ENCODE data around the gene OS9. TPM values are rescaled to one million over a fixed set of nuclear protein-coding genes. Genes with fewer than 3 reads are reported as not detected.

Gene OS9
- total RNA-seq, 2 experiments from 2014 or later: 82.6 to 112 TPM

GRCh38 chr12:57744777-57745484 is 51.0 kb downstream of the OS9 start, which contains the start of gene TSPAN31:
TSS of gene TSPAN31 (plus strand) at chr12:57745039. CDS start at chr12:57745155, 116 bp downstream.
- H3K4me2 ChIP-seq (ENCODE audit: low read length): peak within 1 kb of the TSS; percentile 45
- no peak for TF ChIP-seq CTCF (conservative IDR thresholded peaks at IDR 0.05; ENCODE audit: low read length)
- no peak for TF ChIP-seq EZH2phosphoT487 (IDR thresholded peaks at IDR 0.05; ENCODE audit: borderline replicate concordance, low read depth, low read length)
- BruUV-seq (replicated peaks): no TSS peak
- POLR2A ChIA-PET: interaction anchor here (0.6 to 1.4 kb wide), 5 partner anchors 9 to 154 kb away, joined by 3 to 4 read pairs (median 3); partner anchors contain the start of gene PIP4K2C
- H3K27ac ChIP-seq (ENCODE audit: low read depth, low read length, poor library complexity, severe bottlenecking): no peak within 1 kb of the TSS
- H3K79me2 ChIP-seq (ENCODE audit: insufficient read depth, low read depth, low read length): peaks cover 20% of the 10 kb centered on the region
- H3K36me3 ChIP-seq (ENCODE audit: insufficient read depth, low read length): peaks cover 49% of the 10 kb centered on the region
- no peaks in the 10 kb centered on the region for H3K9me3 ChIP-seq (ENCODE audit: low read length)
- H3K4me1 ChIP-seq (ENCODE audit: insufficient read depth, low read length, poor library complexity, severe bottlenecking): peaks cover 40% of the 10 kb centered on the region
- no peaks in the 10 kb centered on the region for H4K20me1 ChIP-seq (ENCODE audit: insufficient read depth, low read length)
- peak within 1 kb of the TSS; percentile 48; the same call in 1 of the 2 replicates for H2AFZ ChIP-seq (ENCODE audit: low read length)
- peak within 1 kb of the TSS; percentile 44 for H3K4me3 ChIP-seq (ENCODE audit: low read depth, low read length, poor library complexity, severe bottlenecking)
- intact Hi-C loops (cut with micrococcal nuclease; ENCODE audit: unreplicated experiment): loop anchor here (5.0 kb wide), 1 partner anchor 268 kb away; the partner anchor contains the start of gene ARHGAP9
- H3K9me2 ChIP-seq (ENCODE audit: insufficient read depth, low read length): no peaks in the 10 kb centered on the region
- CTCF ChIA-PET (ENCODE audit: unreplicated experiment): interaction anchor here (0.5 kb wide), 1 partner anchor 26 kb away, joined by 3 read pairs; no protein-coding TSS in a partner anchor
- DNase-seq (ENCODE audit: low spot score): peak; percentile 79

- H3K79me2 ChIP-seq (ENCODE audit: insufficient read depth, low read depth, low read length): peaks cover 21% of the 10 kb centered on the region
- TF ChIP-seq EZH2phosphoT487 (IDR thresholded peaks at IDR 0.05; ENCODE audit: borderline replicate concordance, low read depth, low read length): no peak
- TF ChIP-seq CTCF (conservative IDR thresholded peaks at IDR 0.05; ENCODE audit: low read length): no peak
- peak overlapping the region; percentile 36; the same call in 1 of the 2 replicates for H3K4me2 ChIP-seq (ENCODE audit: low read length)
- H3K9me2 ChIP-seq (ENCODE audit: insufficient read depth, low read length): no peaks in the 10 kb centered on the region
- H3K4me1 ChIP-seq (ENCODE audit: insufficient read depth, low read length, poor library complexity, severe bottlenecking): peaks cover 37% of the 10 kb centered on the region
- intact Hi-C loops (cut with micrococcal nuclease; ENCODE audit: unreplicated experiment): no loop called here
- peaks cover 54% of the 10 kb centered on the region for H3K36me3 ChIP-seq (ENCODE audit: insufficient read depth, low read length)
- no peaks in the 10 kb centered on the region for H4K20me1 ChIP-seq (ENCODE audit: insufficient read depth, low read length)
- POLR2A ChIA-PET: interaction anchor here (1.3 to 1.4 kb wide), 2 partner anchors 9 to 11 kb away, joined by 3 read pairs; no protein-coding TSS in a partner anchor
- no peak overlapping the region for H2AFZ ChIP-seq (ENCODE audit: low read length)
- no peak overlapping the region for H3K4me3 ChIP-seq (ENCODE audit: low read depth, low read length, poor library complexity, severe bottlenecking)
- CTCF ChIA-PET (ENCODE audit: unreplicated experiment): no interaction called here
- H3K9me3 ChIP-seq (ENCODE audit: low read length): no peaks in the 10 kb centered on the region
- H3K27ac ChIP-seq (ENCODE audit: low read depth, low read length, poor library complexity, severe bottlenecking): no peak overlapping the region
- BruUV-seq (replicated peaks): no TSS peak
- no peak for DNase-seq (ENCODE audit: low spot score)
Measured at GRCh38 chr12:57745485-57745881, 51.6 kb downstream of the OS9 start.

- ChIA-PET POLR2A (interaction anchor here (1.3 to 1.4 kb wide), 2 partner anchors 8 to 11 kb away, joined by 3 read pairs; no protein-coding TSS in a partner anchor), CTCF (ENCODE audit: unreplicated experiment) (no interaction called here)
- TF ChIP-seq EZH2phosphoT487 (IDR thresholded peaks at IDR 0.05; ENCODE audit: borderline replicate concordance, low read depth, low read length): no peak
- no peak for TF ChIP-seq CTCF (conservative IDR thresholded peaks at IDR 0.05; ENCODE audit: low read length)
- Histone ChIP-seq H3K9me2 (ENCODE audit: insufficient read depth, low read length) (no peaks in the 10 kb centered on the region), H3K4me1 (ENCODE audit: insufficient read depth, low read length, poor library complexity, severe bottlenecking) (peaks cover 37% of the 10 kb centered on the region), H3K9me3 (ENCODE audit: low read length) (no peaks in the 10 kb centered on the region), H4K20me1 (ENCODE audit: insufficient read depth, low read length) (no peaks in the 10 kb centered on the region), H3K4me2 (ENCODE audit: low read length) (no peak overlapping the region), H3K4me3 (ENCODE audit: low read depth, low read length, poor library complexity, severe bottlenecking) (no peak overlapping the region), H3K36me3 (ENCODE audit: insufficient read depth, low read length) (peaks cover 59% of the 10 kb centered on the region), H3K27ac (ENCODE audit: low read depth, low read length, poor library complexity, severe bottlenecking) (no peak overlapping the region), H3K79me2 (ENCODE audit: insufficient read depth, low read depth, low read length) (peaks cover 21% of the 10 kb centered on the region), H2AFZ (ENCODE audit: low read length) (no peak overlapping the region)
- intact Hi-C loops (cut with micrococcal nuclease; ENCODE audit: unreplicated experiment): no loop called here
- BruUV-seq (replicated peaks): no TSS peak
- DNase-seq (ENCODE audit: low spot score): no peak
Measured at GRCh38 chr12:57746025-57746424, 52.1 kb downstream of the OS9 start.

Measured in OCI-LY7 (cell line).